AG04450 (cell line): Measurements from ENCODE around the gene CBL. TPM values are rescaled to one million over a fixed set of nuclear protein-coding genes. Genes with fewer than 3 reads are reported as not detected.

Source experiments
- CTCF ChIA-PET: fragments of 300-600, 350-600 bp; formaldehyde crosslinking; extraction: SDS; loops from one replicate; lab custom pipeline; 2022; ENCODE audit warnings: antibody characterized with exemption, inconsistent platforms; lab: Charles Lee
- POLR2A ChIA-PET: fragments of 350-600 bp; formaldehyde crosslinking; extraction: SDS; loops from one replicate; lab custom pipeline; 2021; ENCODE audit warnings: antibody characterized with exemption, inconsistent platforms; lab: Yijun Ruan, JAX
- DNase-seq: peaks from one replicate; pipeline ENCODE4 v3.0.0-alpha.2; 2011; ENCODE audit warnings: low read depth, low spot score
- H3K27ac ChIP-seq: one replicate; pipeline ENCODE4 v1.5.1; 2012; ENCODE audit warnings: low read depth, low read length, control low read depth
- H3K27me3 ChIP-seq: one replicate; pipeline ENCODE4 v1.6.0; 2012; ENCODE audit warnings: low read length; ENCODE audit not compliant: control insufficient read depth, insufficient read depth
- H3K4me3 ChIP-seq: 2 replicates; pipeline ENCODE4 v1.5.1; 2011; ENCODE audit warnings: mild to moderate bottlenecking, low read depth, low read length, control low read depth
- H3K9me3 ChIP-seq: 2 replicates; pipeline ENCODE4 v1.5.1; 2012; ENCODE audit warnings: low read length; ENCODE audit not compliant: control insufficient read depth, insufficient read depth
- CTCF ChIP-seq: IDR thresholded peaks from 2 replicates; pipeline ENCODE4 v1.5.1; 2011; ENCODE audit warnings: low read depth, low read length, control low read depth, inconsistent platforms
- polyA plus RNA-seq: library from polyadenylated mRNA; depleted of rRNA; stranded (reverse); fragments of >200 nt; gene quantifications from 2 replicates; pipeline ENCODE4 v1.2.3, GENCODE V29; 2011; rRNA removed
- small RNA-seq: library from RNA; depleted of rRNA; stranded (forward); fragments of <200 nt; gene quantifications from one replicate; pipeline ENCODE3, GENCODE V24; 2012; ENCODE audit warnings: low read depth; ENCODE audit not compliant: insufficient read length

CBL gene
- polyA plus RNA-seq, 1 experiment, result 24.3 TPM

GRCh38 chr11:119352857-119353260 lies 146.7 kb downstream of the CBL start:
- Histone ChIP-seq H3K27ac (no peak overlapping the region), H3K9me3 (no peaks in the 10 kb centered on the region), H3K27me3 (peaks cover 31% of the 10 kb centered on the region), H3K4me3 (no peak overlapping the region)
- CTCF ChIA-PET, result interaction anchor here (1.0 to 2.0 kb wide), 6 partner anchors 12 to 122 kb away, joined by 3 to 11 read pairs (median 6); partner anchors contain the start of gene C1QTNF5
- POLR2A ChIA-PET, result no interaction called here
- no peak for DNase-seq
- no peak for TF ChIP-seq CTCF

GRCh38 chr11:119355091-119355843 lies 149.1 kb downstream of the CBL start:
- POLR2A ChIA-PET, result interaction anchor here (1.3 to 1.5 kb wide), 2 partner anchors 19 to 120 kb away, joined by 5 to 6 read pairs; no protein-coding TSS in a partner anchor
- Histone ChIP-seq H3K9me3 (no peaks in the 10 kb centered on the region), H3K27ac (no peak overlapping the region), H3K27me3 (peaks cover 26% of the 10 kb centered on the region), H3K4me3 (no peak overlapping the region)
- CTCF ChIA-PET, result interaction anchor here (0.8 to 4.6 kb wide), 29 partner anchors 7 to 269 kb away, joined by 3 to 123 read pairs (median 10); partner anchors contain the start of genes C1QTNF5 and USP2
- no peak for TF ChIP-seq CTCF
- DNase-seq, result no peak

GRCh38 chr11:119356349-119357031 lies 150.4 kb downstream of the CBL start:
- peak; percentile 80 for TF ChIP-seq CTCF
- H3K27me3 ChIP-seq, result peaks cover 20% of the 10 kb centered on the region
- ChIA-PET CTCF (interaction anchor here (0.6 to 4.6 kb wide), 61 partner anchors 8 to 752 kb away, joined by 3 to 123 read pairs (median 4); partner anchors contain the start of genes C1QTNF5, C2CD2L, CBL and USP2), POLR2A (interaction anchor here (1.0 to 1.5 kb wide), 4 partner anchors 18 to 118 kb away, joined by 3 to 6 read pairs (median 4); partner anchors contain the start of gene THY1)
- H3K9me3 ChIP-seq, result no peaks in the 10 kb centered on the region
- no peak overlapping the region for H3K27ac ChIP-seq
- H3K4me3 ChIP-seq, result peak overlapping the region; percentile 66
- DNase-seq, result no peak

GRCh38 chr11:119357074-119357473 lies 150.9 kb downstream of the CBL start:
- no peak for TF ChIP-seq CTCF
- H3K27me3 ChIP-seq, result peaks cover 15% of the 10 kb centered on the region
- DNase-seq, result no peak
- H3K9me3 ChIP-seq, result no peaks in the 10 kb centered on the region
- H3K27ac ChIP-seq, result no peak overlapping the region
- ChIA-PET POLR2A (interaction anchor here (1.1 to 1.5 kb wide), 2 partner anchors 66 to 118 kb away, joined by 3 to 6 read pairs; partner anchors contain the start of gene THY1), CTCF (interaction anchor here (0.6 to 4.6 kb wide), 26 partner anchors 8 to 755 kb away, joined by 3 to 123 read pairs (median 6); partner anchors contain the start of genes C1QTNF5, CBL and USP2)
- H3K4me3 ChIP-seq, result peak overlapping the region; percentile 66

Small RNA genes lying within 50 kb of the gene (small RNA-seq; reads per million reads assigned to genes)
- gene RF01225 (not detected), gene RNU6-262P (not detected)

Other genes with a start within 250 kb of the CBL start
- not detected in 2 replicates for gene FOXR1, start 234.6 kb upstream of the CBL start, polyA plus RNA-seq
- 11.4 and 13.5 TPM in 2 replicates for gene CENATAC, start 208.2 kb upstream of the CBL start, polyA plus RNA-seq
- gene RPS25, start 188.0 kb upstream of the CBL start, polyA plus RNA-seq, result 819 and 1,059 TPM in 2 replicates
- 95.3 and 100 TPM in 2 replicates for gene TRAPPC4, start 187.6 kb upstream of the CBL start, polyA plus RNA-seq
- gene SLC37A4, start 175.5 kb upstream of the CBL start, polyA plus RNA-seq, result 12.5 and 14.9 TPM in 2 replicates
- gene HYOU1, start 149.1 kb upstream of the CBL start, polyA plus RNA-seq, result 123 and 144 TPM in 2 replicates
- gene VPS11, start 138.5 kb upstream of the CBL start, polyA plus RNA-seq, result 9.9 and 19.9 TPM in 2 replicates
- gene HMBS, start 121.5 kb upstream of the CBL start, polyA plus RNA-seq, result 38.5 and 43.3 TPM in 2 replicates
- 59.2 and 62.5 TPM in 2 replicates for gene DPAGT1, start 104.5 kb upstream of the CBL start, polyA plus RNA-seq
- gene C2CD2L, start 99.0 kb upstream of the CBL start, polyA plus RNA-seq, result 2.8 and 3.4 TPM in 2 replicates
- gene HINFP, start 84.8 kb upstream of the CBL start, polyA plus RNA-seq, result 14.9 and 16.4 TPM in 2 replicates
- gene ABCG4, start 57.3 kb upstream of the CBL start, polyA plus RNA-seq, result 0.21 and 0.30 TPM in 2 replicates
- gene NLRX1, start 37.6 kb upstream of the CBL start, polyA plus RNA-seq, result 4.7 and 6.4 TPM in 2 replicates
- not detected in 2 replicates for gene NHERF4, start 20.9 kb upstream of the CBL start, polyA plus RNA-seq
- gene MCAM, start 110.8 kb downstream of the CBL start, polyA plus RNA-seq, result 41.9 and 53.4 TPM in 2 replicates
- gene RNF26, start 128.2 kb downstream of the CBL start, polyA plus RNA-seq, result 27.1 and 35.3 TPM in 2 replicates
- 8.3 and 10.9 TPM in 2 replicates for gene C1QTNF5, start 134.5 kb downstream of the CBL start, polyA plus RNA-seq
- gene MFRP, start 140.4 kb downstream of the CBL start, polyA plus RNA-seq, result not detected in 2 replicates
- gene USP2, start 175.4 kb downstream of the CBL start, polyA plus RNA-seq, result 0.32 and 0.46 TPM in 2 replicates
- 915 and 1,307 TPM in 2 replicates for gene THY1, start 216.8 kb downstream of the CBL start, polyA plus RNA-seq